Thyroid gland (tissue), 4 donors: Measurements from ENCODE around the gene LYSMD3.

Experiments used
- CTCF ChIP-seq, 6 experiments: fragments of 200-600 bp in 3 of 6; fragments of 450-650 bp in 3 of 6; sonication (generic) in 3 of 6; IDR thresholded peaks; one replicate each; pipeline ENCODE4 v1.5.1; 2016 to 2019; ENCODE audit warnings: antibody characterized with exemption in 6 of 6, mild to moderate bottlenecking in 2 of 6, inconsistent platforms in 1 of 6, moderate library complexity in 1 of 6
- POLR2A ChIP-seq, 2 donors: fragments of 450-650 bp; IDR thresholded peaks; one replicate each; pipeline ENCODE4 v1.6.1; 2017; ENCODE audit warnings: antibody characterized with exemption in 2 of 2, mild to moderate bottlenecking in 2 of 2, moderate library complexity in 1 of 2

GRCh38 chr5:90542827-90543519 lies 13.6 kb upstream of the LYSMD3 start:
- TF ChIP-seq POLR2A (IDR thresholded peaks at IDR 0.05) (no peak), CTCF (IDR thresholded peaks at IDR 0.05) (no peak)
